Stimulated activated naive B cell treated with anti-CD40 and anti-IgM and Interleukin-4, amounts not matched to agents 10 μg/mL and 1 μg/mL and 100 μg/mL, for 72 hours (primary cell): ENCODE data around the gene CLEC4D.
"Not testable (repeated sequence)": the region's sequence is repeated elsewhere in the genome, so short reads cannot be mapped to it uniquely, and the experiment has no call there.

ENCODE experiments used
- ATAC-seq, 2 donors: fragments of 150-1000 bp; cut with Tn5 transposase; replicated peaks; 2 replicates each; pipeline ENCODE4 v1.10.0; 2021; ENCODE audit warnings: moderate library complexity in 1 of 2
- DNase-seq: peaks from one replicate; pipeline ENCODE4 v3.0.0; 2021
- H3K27ac Mint-ChIP-seq: one replicate; pipeline ENCODE4 v1.8.0; 2022; ENCODE audit warnings: mild to moderate bottlenecking, mixed read lengths
- H3K27me3 Mint-ChIP-seq, 2 donors: one replicate each; pipeline ENCODE4 v1.8.0; 2022; ENCODE audit warnings: mixed read lengths in 2 of 2
- H3K36me3 Mint-ChIP-seq, 2 donors: one replicate each; pipeline ENCODE4 v1.8.0; 2022; ENCODE audit warnings: mixed read lengths in 2 of 2, mild to moderate bottlenecking in 1 of 2
- H3K4me1 Mint-ChIP-seq, 2 donors: one replicate each; pipeline ENCODE4 v1.8.0; 2022; ENCODE audit warnings: mixed read lengths in 2 of 2, mild to moderate bottlenecking in 1 of 2
- H3K4me3 Mint-ChIP-seq, 2 donors: one replicate each; pipeline ENCODE4 v1.8.0; 2022; ENCODE audit warnings: mild to moderate bottlenecking in 2 of 2, mixed read lengths in 2 of 2, moderate library complexity in 1 of 2
- H3K9me3 Mint-ChIP-seq, 2 donors: one replicate each; pipeline ENCODE4 v1.8.0; 2022; ENCODE audit warnings: mixed read lengths in 2 of 2, mild to moderate bottlenecking in 1 of 2

CLEC4D gene

DNA sequence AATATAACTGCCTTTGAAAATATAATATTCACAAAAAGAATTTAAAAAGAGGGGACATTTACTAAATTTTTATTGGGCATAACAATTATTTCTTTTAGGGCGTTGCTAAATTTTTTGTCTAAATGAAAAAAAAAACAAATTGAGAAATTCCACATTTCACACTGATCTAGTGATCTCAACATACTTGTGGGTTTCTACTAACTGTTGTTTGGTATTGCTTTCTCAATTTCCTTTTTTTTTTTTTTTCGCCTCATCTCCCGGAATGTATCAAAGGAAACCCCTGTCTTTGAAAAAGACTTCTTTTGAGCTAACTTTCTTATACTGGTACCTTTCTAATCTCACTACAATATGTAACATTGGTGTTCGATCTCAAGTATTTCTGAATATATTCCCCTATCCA lies at the start of gene CLEC4D:
CLEC4D (plus strand) TSS at position 248 of the 400 bp plus-strand sequence. CDS start 230 bp downstream, outside the sequence.
- Mint-ChIP-seq H3K4me3 (no peak within 1 kb of the TSS), H3K36me3 (no peaks in the 10 kb centered on the region), H3K4me1 (peaks cover 10 to 18% of the 10 kb centered on the region in 2 donors), H3K27ac (no peak within 1 kb of the TSS), H3K9me3 (no peaks in the 10 kb centered on the region), H3K27me3 (peaks cover 30 to 53% of the 10 kb centered on the region in 2 donors)
- ATAC-seq (no peak), DNase-seq (no peak)

DNA sequence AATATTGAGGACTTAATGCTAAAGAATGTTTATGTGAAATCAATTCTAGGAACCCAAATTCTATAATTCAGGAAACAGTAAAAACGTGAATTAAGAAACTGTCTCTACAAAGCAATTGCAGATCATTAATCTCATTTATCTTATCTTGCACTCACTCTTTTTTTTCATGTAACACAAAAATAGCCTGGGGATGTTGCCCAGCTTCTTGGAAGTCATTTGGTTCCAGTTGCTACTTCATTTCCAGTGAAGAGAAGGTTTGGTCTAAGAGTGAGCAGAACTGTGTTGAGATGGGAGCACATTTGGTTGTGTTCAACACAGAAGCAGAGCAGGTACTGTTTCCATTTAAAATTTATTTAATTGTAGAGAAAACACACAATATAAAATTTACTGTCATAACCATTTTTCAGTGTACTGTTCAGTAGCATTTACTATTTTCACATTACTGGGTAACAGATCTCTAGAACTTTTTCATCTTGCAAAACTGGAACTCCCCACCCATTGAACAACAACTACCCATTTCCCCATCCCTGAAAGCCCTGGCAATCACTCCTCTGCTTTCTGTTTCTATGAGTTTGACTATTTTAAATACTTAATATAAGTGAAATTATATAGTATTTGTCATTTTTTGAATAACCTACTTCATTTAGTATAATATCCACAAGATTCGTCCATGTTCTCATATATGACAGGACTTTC lies 47.9 kb upstream of the CLEC4D start:
- H3K36me3 Mint-ChIP-seq = no peaks in the 10 kb centered on the region
- ATAC-seq = no peak
- H3K4me3 Mint-ChIP-seq = no peak overlapping the region
- H3K9me3 Mint-ChIP-seq = peaks cover 0 to 4% of the 10 kb centered on the region in 2 donors
- peaks cover 24 to 33% of the 10 kb centered on the region in 2 donors for H3K27me3 Mint-ChIP-seq
- no peak for DNase-seq
- no peak overlapping the region for H3K27ac Mint-ChIP-seq
- H3K4me1 Mint-ChIP-seq = no peaks in the 10 kb centered on the region

DNA sequence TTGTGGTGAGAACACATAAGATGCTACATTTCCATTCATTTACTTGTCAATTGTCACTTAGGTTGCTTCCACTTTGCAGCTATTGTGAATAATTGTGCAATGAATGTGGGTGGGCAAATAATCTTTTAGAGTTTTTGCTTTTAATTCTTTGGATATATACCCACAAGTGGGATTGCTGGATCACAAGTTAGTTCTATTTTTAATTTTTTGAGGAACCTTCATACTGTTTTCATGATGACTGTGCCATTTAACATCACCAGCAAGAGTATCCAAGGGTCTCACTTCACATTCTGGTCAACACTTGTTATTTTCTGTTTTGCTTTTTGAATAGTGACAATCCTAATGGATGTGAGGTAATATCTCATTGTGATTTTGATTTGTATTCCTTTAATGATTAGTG lies 47.1 kb upstream of the CLEC4D start:
- Mint-ChIP-seq H3K9me3 (peaks cover 0 to 4% of the 10 kb centered on the region in 2 donors), H3K4me1 (no peaks in the 10 kb centered on the region), H3K27ac (no peak overlapping the region), H3K4me3 (no peak overlapping the region), H3K36me3 (no peaks in the 10 kb centered on the region), H3K27me3 (peaks cover 24 to 39% of the 10 kb centered on the region in 2 donors)
- no peak for ATAC-seq
- no peak for DNase-seq

DNA sequence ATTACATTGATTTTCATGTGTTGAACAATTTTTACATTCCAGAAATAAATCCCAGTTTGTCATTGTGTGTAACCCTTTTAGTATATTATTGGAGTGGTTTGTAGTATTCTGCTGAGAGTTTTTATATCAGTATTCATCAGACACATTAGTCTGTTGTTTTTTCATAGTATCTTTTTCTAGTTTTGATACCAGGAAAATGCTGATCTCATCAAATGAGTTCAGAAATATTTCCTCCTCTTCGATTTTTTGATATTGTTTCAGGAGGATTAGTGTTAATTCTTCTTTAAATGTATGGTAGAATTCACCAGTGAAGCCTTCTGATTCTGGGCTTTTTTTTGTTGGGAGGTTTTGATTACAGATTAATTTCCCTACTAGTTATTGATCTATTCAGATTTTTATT lies 42.2 kb upstream of the CLEC4D start:
- Mint-ChIP-seq H3K4me3 (no peak overlapping the region), H3K27me3 (peaks cover 41 to 62% of the 10 kb centered on the region in 2 donors), H3K4me1 (no peaks in the 10 kb centered on the region), H3K36me3 (no peaks in the 10 kb centered on the region), H3K9me3 (peaks cover 0 to 4% of the 10 kb centered on the region in 2 donors), H3K27ac (no peak overlapping the region)
- ATAC-seq (no peak), DNase-seq (no peak)

DNA sequence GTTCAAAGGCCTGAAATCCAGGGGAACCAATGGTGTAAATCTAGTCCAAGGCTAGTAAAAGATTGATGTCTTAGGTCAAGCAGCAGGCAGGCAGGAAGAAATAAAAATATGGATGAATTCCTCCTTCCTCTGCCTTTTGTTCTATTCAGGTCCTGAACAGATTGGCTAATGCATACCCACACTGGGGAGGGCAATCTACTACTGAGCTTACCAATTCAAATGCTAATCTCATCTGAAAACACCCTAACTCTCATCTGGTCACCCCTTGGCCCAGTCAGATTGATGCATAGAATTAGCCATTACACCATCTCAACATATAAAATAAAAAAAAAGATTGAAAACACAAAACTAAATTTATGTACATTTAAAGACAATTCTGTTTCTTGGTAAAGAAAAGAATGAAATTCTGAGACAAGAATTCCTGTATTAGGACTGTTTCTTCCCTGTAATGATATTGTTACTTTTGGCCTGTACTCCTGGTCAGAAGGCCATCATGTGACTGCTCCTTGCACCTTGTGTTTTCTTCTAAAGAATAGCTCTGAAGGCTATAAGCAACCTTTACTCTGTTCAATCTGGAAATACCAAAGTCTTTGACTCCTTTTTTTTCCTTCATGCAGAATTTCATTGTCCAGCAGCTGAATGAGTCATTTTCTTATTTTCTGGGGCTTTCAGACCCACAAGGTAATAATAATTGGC lies 37.6 kb upstream of the CLEC4D start:
- Mint-ChIP-seq H3K27ac (no peak overlapping the region), H3K4me1 (no peaks in the 10 kb centered on the region), H3K9me3 (no peaks in the 10 kb centered on the region), H3K4me3 (no peak overlapping the region), H3K36me3 (no peaks in the 10 kb centered on the region), H3K27me3 (peaks cover 19 to 43% of the 10 kb centered on the region in 2 donors)
- no peak for ATAC-seq
- no peak for DNase-seq

DNA sequence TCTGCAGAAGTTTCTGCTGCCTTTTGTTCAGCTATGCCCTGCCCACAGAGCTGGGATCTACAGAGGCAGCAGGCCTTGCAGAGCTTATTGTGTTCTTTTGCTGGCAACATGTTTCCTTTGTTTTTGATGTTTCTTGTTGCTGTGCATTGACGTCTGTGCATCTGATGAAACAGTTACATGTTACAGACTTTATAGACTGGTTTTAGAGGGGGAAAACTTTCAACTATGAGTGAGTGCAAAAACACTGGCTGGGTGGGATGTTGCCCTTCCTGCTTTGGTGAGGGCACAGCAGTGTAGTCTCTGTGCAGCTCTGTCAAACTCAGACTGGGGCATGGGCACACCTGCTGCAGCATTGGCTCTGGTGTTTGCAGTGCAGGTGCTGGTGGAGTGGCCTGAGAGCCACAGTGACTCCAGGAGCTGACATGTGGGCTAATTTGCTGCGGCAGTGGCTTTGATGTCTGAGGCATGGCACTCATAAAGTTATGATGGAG lies 30.7 kb upstream of the CLEC4D start:
- Mint-ChIP-seq H3K27me3 (peaks cover 32 to 38% of the 10 kb centered on the region in 2 donors), H3K27ac (no peak overlapping the region), H3K9me3 (peaks cover 0 to 2% of the 10 kb centered on the region in 2 donors), H3K4me1 (no peaks in the 10 kb centered on the region), H3K4me3 (no peak overlapping the region), H3K36me3 (no peaks in the 10 kb centered on the region)
- ATAC-seq (no peak), DNase-seq (no peak)

DNA sequence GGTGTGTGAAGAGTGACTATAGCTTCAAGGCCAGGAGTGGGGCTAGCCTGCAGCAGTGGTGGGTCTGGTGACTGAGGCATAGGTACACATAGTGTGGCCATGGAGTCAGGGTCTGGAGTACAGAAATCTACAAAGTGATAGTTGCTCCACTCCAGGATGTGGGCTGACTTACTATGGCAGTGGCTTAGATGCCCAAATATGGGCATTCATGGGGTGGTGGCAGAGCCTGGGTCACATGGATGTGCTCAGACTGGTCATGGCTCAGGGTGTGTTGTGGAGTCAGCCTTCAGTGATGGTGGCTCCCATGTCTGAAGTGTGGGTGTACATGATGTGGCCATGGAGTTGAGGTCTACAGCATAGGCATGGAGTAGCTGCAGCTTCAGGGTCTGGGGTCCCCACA lies 30.2 kb upstream of the CLEC4D start:
- no peak overlapping the region for H3K4me3 Mint-ChIP-seq
- H3K27ac Mint-ChIP-seq = no peak overlapping the region
- no peaks in the 10 kb centered on the region for H3K36me3 Mint-ChIP-seq
- peaks cover 32 to 36% of the 10 kb centered on the region in 2 donors for H3K27me3 Mint-ChIP-seq
- DNase-seq = no peak
- H3K9me3 Mint-ChIP-seq = peaks cover 0 to 2% of the 10 kb centered on the region in 2 donors
- no peak for ATAC-seq
- no peaks in the 10 kb centered on the region for H3K4me1 Mint-ChIP-seq

DNA sequence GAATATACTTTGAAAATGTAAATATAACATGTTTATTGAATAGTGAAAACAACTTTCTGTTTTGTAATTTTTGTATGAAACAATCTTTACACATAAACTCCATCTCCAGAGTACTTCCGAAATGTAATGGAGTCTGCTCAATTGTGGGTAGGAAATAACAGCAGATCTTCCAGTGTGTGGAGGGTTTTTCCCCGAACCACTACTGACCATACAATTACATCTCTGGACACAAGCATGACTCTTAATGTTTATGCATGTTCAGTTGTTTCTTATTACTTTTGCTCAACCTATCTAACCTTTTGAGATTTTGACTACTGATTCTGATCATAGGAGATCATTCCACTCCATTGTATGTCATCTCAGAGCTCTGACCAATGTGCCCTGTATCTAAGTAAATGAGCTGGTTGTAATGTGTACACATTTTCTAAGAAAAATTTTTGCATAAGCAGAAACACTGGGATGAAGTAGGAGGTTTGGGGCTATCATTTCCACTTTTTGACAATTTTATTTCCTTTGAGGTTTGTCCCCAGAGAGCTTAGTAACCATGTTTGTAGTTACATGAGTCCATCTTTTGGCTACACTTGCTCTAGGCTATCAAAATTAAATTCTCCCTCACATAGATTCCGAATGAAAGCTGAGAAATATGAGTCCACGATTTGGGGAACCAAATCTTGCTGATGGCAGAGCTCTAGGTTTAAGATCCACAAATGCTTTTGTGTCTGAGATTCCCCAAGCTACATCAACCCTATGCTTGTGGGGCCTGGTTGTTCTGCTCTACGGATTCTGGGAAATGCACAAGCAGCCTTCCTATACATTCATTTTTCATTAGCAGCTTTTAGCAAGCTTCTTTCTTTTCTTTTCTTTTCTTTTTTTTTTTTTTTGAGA lies 21.4 kb upstream of the CLEC4D start:
- H3K27ac Mint-ChIP-seq = no peak overlapping the region
- peaks cover 7 to 25% of the 10 kb centered on the region in 2 donors for H3K4me1 Mint-ChIP-seq
- H3K9me3 Mint-ChIP-seq = no peaks in the 10 kb centered on the region
- no peak overlapping the region for H3K4me3 Mint-ChIP-seq
- H3K36me3 Mint-ChIP-seq = no peaks in the 10 kb centered on the region
- ATAC-seq = peak in 1 of 2 donors; percentile 15
- no peak for DNase-seq
- peaks cover 40% of the 10 kb centered on the region in 2 donors for H3K27me3 Mint-ChIP-seq

DNA sequence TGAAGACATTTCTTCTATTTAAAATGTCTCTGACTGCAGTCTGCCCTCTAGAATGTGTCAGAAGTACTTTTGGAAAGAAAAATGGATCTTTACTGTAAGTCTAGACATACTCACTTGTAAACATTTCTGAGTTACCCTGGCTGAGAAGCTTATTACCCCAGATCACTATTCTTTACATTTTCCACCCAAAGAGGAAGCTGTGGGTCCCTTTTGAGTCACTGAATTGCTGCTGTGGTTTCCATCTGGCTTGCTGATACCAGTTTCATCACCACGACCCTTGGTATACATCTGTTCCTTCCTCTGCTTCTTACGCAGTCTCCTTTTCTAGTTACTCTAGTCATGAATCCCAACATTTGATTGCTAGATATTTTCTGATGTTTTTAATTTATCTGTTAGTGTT lies 20.2 kb upstream of the CLEC4D start:
- peaks cover 7 to 25% of the 10 kb centered on the region in 2 donors for H3K4me1 Mint-ChIP-seq
- peak overlapping the region in 1 of 2 donors; percentile 32 for H3K4me3 Mint-ChIP-seq
- no peak overlapping the region for H3K27ac Mint-ChIP-seq
- H3K9me3 Mint-ChIP-seq = no peaks in the 10 kb centered on the region
- ATAC-seq (peak; percentile 97 to 100), DNase-seq (peak; percentile 66)
- H3K36me3 Mint-ChIP-seq = no peaks in the 10 kb centered on the region
- H3K27me3 Mint-ChIP-seq = peaks cover 40 to 48% of the 10 kb centered on the region in 2 donors

DNA sequence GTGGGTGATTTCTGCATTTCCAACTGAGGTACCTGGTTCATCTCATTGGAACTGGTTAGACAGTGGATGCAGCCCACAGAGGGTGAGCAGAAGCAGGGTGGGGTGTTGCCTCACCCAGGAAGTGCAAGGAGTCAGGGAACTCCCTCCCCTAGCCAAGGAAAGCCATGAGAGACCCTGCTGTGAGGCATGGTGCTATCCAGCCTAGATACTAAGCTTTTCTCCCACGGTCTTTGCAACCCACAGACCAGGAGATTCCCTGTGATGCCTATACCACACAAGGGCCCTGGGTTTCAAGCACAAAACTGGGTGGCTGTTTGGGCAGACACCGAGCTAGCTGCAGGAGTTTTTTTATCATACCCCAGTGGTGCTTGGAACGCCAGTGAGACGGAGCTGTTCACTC lies 17.6 kb upstream of the CLEC4D start:
- Mint-ChIP-seq H3K4me1 (peaks cover 7 to 25% of the 10 kb centered on the region in 2 donors), H3K27me3 (peaks cover 37 to 54% of the 10 kb centered on the region in 2 donors)
- not testable (repeated sequence) for H3K36me3 Mint-ChIP-seq, H3K9me3 Mint-ChIP-seq, H3K4me3 Mint-ChIP-seq, H3K27ac Mint-ChIP-seq, ATAC-seq, DNase-seq

DNA sequence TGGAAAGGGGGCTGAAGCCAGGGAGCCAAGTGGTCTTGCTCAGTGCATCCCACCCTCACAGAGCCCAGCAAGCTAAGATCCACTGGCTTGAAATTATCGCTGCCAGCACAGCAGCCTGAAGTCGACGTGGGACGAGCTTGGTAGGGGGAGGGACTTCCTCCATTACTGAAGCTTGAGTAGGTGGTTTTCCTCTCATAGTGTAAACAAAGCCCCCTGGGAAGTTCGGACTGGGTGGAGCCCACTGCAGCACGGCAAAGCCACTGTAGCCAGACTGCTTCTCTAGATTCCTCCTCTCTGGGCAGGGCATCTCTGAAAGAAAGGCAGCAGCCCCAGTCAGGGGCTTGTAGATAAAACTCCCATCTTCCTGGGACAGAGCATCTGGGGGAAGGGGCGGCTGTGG lies 17.2 kb upstream of the CLEC4D start:
- DNase-seq, H3K27ac Mint-ChIP-seq, ATAC-seq, H3K9me3 Mint-ChIP-seq, H3K4me3 Mint-ChIP-seq, H3K36me3 Mint-ChIP-seq: not testable (repeated sequence)
- Mint-ChIP-seq H3K27me3 (peaks cover 37 to 54% of the 10 kb centered on the region in 2 donors), H3K4me1 (peaks cover 7 to 25% of the 10 kb centered on the region in 2 donors)

DNA sequence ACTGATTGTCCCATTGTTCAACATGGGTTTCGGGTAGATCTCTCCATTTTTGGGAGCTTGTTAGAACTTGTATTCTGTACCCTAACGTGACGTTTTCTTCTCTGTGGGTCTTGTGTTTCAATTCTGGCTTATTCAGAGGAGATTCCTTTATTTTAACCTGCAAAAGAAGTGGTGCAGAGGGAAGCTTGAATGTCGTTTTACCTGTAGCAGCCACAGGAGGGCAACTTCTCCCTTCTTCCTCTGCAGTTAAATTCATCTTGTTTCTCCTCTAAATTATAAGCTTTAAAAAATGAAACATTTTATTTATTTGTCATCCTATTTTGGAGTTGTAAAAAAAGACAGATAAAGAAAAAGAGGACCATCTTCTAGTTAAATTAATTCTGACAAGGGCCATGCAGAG lies 13.7 kb upstream of the CLEC4D start:
- Mint-ChIP-seq H3K9me3 (no peaks in the 10 kb centered on the region), H3K27ac (no peak overlapping the region), H3K4me3 (no peak overlapping the region), H3K27me3 (peaks cover 28 to 45% of the 10 kb centered on the region in 2 donors), H3K4me1 (peaks cover 3 to 14% of the 10 kb centered on the region in 2 donors), H3K36me3 (no peaks in the 10 kb centered on the region)
- ATAC-seq (no peak), DNase-seq (no peak)

DNA sequence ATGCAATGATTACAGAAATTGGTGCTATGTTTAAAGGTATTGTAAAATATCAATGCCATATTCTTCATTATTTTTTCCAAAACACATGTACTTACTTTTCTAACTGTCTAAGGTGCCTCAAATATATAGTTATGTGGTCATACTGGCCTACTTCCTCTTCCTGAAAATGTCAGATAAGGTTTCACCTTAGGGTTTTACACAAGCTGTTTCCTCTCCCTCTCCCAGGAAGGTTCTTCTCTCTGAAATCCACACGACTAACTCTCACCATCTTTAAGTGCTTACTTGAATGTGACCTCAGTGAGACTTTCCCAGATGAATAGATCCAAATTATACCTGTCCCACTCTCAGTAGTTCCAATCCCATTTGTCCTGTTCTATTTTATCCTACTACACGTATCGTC lies 11.6 kb upstream of the CLEC4D start:
- Mint-ChIP-seq H3K27me3 (peaks cover 22 to 26% of the 10 kb centered on the region in 2 donors), H3K4me1 (peaks cover 3 to 10% of the 10 kb centered on the region in 2 donors), H3K27ac (no peak overlapping the region), H3K36me3 (no peaks in the 10 kb centered on the region), H3K4me3 (no peak overlapping the region), H3K9me3 (no peaks in the 10 kb centered on the region)
- ATAC-seq (peak; percentile 92 to 97), DNase-seq (no peak)

DNA sequence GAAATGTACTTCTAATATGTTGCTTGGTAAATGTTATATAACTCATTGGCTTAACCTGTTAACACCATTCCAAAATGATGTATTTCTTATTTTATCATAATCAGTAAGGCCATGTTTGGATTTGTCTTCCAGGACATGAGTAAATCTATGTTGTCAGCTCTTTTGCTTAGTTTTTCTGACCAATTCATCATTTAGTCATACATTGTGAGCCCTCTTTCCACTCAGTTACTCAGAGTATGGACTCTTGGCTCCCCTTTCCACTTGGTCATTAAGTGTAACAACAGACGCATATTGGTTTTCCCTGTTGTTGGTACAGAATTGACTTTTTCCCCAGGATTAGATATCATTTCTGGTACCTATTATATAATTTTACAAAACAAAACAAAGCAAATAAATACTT lies 9.0 kb upstream of the CLEC4D start:
- Mint-ChIP-seq H3K27me3 (peaks cover 27 to 30% of the 10 kb centered on the region in 2 donors), H3K4me3 (no peak overlapping the region), H3K4me1 (peaks cover 5 to 21% of the 10 kb centered on the region in 2 donors), H3K27ac (no peak overlapping the region), H3K9me3 (no peaks in the 10 kb centered on the region), H3K36me3 (no peaks in the 10 kb centered on the region)
- ATAC-seq = no peak
- DNase-seq = no peak
